HG03103 (cell line): Measurements from ENCODE around the gene RFT1.
"Not testable (repeated sequence)": the region's sequence is repeated elsewhere in the genome, so short reads cannot be mapped to it uniquely, and the experiment has no call there.

Experiments
- ATAC-seq: cut with Tn5 transposase; IDR thresholded peaks from one replicate; pipeline ENCODE4 v1.9.1; 2021; ENCODE audit warnings: low read depth; ENCODE audit not compliant: unreplicated experiment

Gene RFT1

DNA sequence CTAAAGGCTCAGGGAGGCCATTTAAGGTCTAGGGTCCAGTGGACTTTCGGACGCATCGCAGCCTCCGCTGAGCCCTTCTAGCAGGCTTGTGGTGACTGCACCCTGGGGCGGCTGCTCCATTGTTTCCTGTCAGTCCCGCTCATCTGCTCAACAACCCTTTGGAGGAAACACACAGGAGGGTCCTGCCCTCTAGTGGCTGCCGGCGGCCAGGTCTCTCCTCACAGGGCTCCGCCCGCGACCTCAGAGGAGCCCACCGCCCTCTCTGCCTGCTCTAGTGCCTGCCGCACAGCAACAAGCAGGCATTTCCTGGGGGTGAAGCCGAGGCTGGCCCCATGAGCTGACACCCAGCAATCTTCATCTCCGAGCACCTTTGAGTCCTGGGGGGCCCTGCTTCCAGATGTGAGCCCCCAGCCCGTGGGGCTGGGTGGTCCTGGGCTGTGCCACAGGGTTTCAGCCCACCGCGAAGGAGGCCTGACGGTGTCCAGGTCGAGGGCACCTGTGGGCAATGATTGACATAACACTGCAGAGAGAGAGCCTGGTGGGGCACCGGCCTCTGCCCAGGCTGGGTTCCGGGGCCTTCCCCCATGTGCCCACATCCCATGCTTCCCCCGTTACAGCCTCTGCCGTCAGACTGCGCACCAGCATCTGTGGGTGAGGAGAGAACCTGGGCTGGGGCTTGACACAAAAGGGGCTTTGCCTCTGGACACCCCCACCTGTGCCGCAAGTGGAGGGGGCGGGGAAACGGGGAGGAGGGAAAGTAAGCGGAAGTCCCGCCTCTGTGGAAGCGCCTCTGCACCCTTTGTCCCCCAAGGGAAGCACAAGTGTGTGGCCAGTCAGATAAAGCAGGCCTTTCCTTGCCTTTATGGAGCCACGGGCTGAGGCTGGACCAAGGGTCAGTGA is 57.3 kb downstream of the RFT1 start:
- ATAC-seq = peak; percentile 81

DNA sequence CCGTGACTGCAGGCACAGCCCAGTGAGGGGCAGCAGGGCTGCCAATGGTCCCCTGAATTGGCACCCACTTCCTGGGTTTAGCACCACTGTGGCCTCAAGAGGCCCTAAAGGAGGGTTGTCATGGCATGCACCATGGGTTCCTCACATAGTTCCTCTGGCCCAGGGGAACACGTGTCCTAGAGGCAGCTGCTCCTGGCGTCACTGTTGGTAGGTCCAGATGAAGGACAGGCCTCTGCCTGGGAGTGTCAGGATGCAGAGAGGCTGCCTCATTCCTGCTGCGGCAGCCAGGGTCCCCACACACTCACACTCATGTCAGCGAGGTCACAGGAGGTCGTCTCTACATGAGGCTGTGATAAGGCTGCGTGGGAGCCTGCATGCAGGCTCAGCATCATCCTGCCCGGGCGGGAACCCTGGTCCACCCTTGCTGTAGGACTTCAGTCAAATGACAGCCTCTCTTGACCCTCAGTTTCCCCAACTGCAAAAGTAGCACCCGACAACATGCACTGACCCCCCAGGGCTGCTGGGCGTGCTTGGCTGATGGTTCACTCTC is 58.3 kb downstream of the RFT1 start:
- no peak for ATAC-seq

DNA sequence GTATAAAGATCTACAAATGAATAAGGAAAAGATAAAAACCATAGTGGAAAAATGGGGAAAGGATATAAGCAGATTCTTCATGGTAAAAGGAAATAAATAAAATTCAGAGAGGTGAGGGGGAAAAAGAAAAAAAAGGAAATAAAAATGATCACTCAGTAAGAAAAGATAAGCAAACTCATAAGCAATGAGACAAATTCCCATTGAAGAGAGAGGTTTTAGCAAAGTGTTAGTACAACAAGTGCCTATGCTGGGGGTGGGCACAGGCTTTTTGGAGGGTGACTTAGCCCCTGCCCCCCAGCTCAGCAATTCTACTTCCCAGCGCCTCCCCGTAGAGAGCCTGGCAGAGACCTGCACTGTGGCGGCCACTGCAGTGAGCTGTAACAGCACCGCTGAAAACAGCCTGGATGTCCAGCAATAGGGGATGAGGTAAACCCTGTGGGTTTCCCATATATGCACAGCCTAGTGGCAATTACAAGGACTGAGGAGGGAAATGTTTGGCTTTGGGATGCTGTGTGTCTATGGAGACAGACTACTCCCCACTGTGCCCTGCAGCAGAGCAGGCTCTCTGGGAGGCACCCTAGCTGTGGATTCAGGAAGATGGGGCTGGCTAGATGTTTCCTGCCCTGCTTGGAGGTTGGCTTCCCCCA is 60.7 kb downstream of the RFT1 start:
- ATAC-seq = no peak

DNA sequence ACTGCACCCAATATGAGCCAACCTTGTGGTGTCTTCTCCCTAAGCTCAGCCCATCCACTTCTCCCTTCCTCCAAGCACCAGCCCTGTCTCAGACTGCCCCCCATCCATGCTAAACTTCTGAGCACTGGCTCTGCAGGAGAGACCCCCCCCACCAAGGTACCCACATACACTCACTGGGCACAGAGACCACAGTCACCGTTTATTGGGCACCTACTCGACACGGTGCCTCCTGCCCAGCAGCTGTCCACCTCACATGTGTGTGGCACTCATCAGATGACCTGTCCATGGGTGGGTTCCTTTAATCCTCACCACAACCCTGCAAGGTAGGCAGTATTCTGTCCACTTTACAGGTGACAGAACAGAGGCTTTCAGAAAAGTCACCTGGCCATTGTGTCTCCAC is 62.1 kb downstream of the RFT1 start:
- ATAC-seq = no peak

DNA sequence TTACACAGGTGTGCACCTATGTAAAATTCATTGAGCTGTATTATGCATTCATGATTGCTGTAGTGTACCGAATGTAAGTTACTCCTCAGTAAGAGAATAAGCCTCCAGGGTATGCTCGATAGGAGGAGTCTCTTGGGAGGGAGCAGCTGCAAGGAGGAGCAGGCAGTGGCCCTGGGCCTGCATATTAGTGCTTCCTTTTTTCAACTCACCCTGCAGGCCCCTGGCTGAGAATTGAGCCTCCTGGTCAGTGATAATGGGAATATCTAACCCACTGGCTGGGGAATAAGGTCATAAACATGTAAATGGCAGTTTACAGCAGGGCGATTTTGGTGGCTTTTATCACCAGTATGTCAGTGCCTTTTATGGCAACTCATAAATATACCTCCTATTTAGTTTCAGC is 62.7 kb downstream of the RFT1 start:
- no peak for ATAC-seq

DNA sequence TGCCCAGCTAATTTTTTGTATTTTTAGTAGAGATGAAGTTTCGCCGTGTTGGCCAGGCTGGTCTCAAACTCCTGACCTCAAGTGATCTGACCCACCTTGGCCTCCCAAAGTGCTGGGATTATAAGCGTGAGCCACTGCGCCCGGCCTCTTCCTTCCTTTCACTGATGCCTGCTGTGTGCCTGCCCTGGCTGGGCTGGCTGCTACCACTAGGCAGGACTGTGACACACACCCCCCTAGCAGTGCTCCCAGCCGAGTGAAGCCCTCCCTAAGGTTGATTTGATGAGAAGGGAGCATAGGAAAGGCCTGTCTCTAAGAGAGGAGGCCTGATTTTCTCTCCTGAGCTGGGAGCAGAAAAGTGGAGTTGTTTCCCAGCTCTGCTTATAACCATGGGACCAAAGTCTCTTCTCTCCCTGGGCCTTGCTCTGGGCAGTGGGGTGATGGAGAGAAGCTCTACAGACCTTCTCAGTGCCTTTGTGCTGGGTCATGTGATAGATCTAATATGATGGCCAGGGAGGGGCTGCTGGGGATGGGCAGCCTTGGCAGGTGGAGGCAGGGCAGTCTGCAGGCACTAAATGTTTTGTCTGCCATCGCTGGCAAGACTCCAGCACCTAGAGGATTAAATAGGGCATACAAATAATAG is 64.3 kb downstream of the RFT1 start:
- ATAC-seq = no peak

DNA sequence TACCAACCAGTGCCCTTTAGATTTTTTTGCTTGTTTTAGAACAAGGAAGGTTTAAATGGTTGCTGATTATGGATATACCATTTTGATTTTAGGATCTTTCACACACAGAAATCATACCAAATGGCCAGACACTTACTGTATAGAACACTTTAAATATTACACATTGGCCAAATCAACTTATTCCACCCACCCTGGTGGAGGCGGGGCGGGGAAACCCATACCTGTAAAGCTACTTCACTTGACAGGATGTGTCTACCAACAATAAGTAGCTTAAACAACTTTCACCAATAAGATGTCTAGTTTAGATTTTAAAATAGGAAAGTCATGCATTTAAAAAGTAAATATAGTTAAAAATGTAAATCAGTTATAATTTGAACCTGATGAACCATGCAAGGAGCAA is 67.3 kb downstream of the RFT1 start:
- no peak for ATAC-seq

DNA sequence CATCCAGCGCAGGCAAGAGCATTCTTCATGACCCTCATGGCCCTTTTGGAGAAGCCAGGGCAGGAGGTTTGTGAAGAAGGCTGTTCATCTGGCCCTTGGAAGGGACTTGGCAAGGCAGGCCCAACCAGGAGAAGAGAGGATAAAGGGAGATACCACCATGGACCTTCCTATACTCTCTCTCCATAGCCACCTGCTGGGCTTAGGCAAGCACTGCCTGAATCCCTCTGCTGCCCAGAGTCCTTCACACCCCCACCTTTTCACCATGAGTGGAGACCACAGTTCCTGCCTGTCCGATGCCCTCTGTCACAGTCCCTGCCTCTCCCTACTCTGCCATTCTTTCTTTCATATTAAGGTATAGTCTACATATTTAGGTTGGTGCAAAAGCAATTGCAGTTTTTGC is 73.8 kb downstream of the RFT1 start:
- ATAC-seq = no peak

DNA sequence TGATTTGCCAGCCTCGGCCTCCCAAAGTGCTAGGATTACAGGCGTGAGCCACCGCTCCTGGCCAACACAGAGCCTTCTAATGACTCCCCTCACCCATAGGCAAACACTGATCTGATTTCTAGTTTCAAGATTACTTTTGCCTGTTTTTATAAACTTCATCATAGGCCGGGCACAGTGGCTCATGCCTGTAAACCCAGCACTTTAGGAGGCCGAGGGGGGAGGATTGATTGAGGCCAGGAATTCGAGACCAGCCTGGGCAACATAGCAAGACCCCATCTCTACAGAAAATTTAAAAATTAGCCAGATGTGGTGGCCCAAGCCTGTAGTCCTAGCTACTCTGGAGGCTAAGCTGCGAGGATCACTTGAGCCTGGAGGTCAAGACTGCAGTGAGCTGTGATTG is 76.0 kb downstream of the RFT1 start:
- ATAC-seq = not testable (repeated sequence)

DNA sequence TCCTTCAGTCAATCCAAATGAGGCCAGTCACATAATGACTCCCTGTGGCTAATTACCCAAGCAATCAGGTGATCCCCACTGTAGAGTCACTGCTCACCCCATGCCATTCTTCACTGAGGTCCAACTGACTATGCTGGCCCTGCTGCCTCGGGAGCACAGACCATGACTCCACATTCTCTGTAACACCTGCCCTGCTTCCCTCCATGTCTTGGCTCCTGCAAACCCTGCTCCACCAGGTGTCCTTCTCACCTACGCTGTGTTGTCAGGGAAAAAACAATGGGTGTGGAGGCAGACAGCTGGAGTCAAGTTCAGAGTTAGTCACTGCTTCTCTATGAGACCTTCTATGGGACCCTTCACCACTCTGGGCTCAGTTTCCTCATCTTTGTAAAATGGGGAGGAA is 78.3 kb downstream of the RFT1 start:
- ATAC-seq = no peak

DNA sequence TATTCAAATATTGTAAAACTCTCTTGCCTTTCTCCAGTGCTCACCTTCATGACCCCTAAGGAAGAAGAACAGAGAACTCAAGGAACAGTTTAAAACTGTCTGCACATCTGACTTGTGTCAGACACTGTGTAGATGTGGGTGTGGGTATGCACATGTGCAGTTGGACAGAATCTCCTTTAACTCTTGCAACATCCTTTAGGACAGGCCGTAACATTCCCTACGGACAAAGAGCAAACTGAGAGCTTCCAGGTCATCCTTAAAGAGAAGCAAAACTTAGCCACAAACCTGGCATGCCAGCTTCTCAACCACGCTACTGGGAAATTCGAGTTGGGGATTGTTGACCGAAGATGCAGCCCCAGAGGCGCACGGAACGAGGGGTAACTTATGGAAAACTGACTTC is 80.2 kb downstream of the RFT1 start:
- ATAC-seq = no peak

DNA sequence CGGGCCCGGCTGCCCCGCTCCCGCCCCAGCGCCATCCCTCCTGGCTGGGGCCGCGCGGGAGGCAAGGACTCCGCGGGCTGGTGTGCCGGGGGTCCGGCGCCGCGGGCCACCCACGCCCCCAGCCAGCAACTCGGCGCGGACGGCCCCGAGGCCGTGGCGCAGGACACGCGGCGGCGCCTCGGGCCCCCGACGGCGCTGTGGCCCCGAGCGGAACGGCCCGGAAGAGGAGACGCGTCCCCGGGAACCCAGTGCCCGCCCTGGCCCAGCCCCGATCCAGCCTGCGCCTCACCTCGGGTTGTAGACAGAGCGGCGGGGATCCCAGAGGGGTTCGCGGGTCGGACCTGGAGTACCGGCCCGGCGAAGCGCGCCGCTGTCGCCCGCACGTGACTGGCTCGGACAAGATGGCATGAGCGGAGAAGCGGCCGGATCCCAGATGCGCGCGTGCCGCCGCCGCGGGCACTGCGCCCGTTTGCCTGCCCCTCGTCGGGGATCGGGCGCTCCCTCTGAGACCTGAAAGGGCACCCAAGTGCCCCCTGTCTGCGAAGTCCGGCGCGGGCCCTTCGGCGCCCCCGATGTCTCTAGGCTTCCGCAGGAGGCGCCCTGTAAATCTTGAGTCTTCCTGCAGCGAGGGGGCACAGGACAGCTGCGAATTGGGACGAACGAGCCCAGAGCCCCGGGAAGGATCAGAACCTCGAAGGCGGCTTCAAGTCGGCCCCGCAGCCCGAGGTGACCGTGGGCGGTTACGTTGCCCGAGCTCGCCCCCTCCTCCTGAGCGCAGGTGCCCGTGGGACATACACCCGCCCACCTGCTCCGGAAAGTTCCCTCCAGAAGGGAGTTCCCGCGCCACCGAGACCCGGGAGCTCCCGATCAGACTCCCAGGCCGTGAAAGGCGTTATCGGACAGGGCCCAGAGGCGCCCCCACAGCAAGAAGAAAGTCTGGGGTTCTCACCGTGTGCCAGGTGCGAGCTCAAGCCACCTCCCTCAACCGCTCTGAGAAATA is 83.8 kb downstream of the RFT1 start:
- ATAC-seq = peak; percentile 27

DNA sequence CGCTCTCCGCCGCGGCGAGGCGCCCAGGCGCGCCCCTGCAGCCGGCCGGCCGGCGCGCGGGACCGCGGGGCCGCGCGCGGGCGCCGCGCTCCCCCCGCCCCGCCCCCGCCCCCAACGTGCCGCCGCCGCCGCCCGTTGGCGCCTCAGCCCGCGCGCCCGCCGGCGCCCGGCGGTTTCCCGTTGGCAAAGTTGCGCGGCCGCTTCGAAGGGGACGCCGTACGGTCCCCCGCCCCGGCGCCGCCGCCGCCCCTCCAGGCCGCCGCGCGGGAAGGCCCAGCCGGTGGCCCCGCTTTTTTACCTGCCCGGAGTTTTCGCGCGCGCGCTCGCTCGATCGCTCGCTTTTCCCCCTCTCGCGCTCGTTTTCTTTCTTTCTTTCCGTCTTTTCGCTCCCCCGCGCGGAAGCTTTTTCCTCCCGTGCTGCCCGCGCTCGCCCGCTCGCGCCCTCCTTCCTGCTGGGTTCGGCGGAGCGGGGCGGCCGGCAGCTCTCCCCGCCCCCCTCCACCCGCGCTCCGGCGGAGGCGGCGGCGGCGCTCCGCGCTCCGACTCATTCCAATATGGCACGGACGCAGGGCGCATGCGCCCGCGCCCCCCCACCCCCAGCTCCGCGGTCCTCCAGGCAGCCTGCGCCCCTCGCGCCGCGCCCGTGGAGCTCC is 84.6 kb downstream of the RFT1 start, which contains the start of gene SFMBT1:
Gene SFMBT1, minus strand, starts transcription at position 556 of the 653 bp plus-strand sequence. CDS start 76,945 bp downstream, outside the sequence.
- peak; percentile 41 for ATAC-seq

DNA sequence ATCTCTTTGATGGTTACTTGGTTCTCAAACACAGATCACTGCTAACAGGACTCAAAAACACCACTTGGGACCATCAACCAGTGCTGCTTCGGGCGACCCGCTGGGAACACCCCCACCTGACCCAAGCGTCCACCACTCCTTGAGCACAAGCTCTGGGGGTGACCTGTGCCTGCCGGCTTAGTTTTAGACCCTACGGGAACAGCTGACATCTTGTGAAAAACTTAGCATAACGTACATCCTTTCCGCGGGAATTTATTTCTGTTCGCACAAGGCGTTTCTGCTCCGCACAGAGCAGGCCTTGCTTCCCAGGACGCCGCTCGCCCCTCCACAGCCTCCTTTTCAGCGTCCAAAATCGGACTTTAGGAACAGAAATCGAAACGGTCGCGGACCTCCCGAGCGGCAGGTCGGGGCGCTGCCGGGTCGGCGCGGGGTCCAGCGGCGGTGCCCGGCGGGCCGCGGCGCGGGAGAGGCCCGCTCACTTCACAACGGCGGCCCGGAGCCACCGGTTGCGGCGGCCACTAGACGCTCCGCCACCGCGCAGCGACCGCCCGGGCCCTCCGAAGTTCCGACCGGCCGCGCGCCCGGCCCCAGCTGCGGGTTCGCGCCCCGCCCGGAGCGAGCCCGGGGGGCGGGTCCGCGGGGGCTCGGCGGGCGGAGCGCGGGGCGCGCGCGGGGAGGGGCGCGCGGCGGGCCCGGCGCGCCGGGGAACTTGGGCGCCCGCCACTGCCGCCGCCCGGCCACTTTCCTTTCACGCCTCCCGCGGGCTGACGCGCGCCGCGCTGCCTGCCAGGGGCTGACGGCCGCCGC is 85.3 kb downstream of the RFT1 start:
- no peak for ATAC-seq

DNA sequence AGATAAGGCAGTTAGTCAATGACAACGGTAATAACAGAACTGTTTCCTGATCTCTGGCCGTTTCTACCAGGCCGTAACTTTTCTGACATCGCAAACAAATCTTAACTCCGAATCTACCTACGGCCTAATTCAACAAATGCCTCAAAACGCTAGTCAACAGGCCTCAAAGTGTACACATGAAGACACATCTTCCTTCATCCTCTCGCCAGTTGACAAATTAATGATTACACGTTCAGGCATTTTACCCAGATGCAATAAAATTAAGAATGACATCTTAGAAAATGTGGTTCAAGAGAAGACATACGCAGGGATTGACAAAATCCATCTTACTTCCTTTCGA is 85.9 kb downstream of the RFT1 start:
- no peak for ATAC-seq

DNA sequence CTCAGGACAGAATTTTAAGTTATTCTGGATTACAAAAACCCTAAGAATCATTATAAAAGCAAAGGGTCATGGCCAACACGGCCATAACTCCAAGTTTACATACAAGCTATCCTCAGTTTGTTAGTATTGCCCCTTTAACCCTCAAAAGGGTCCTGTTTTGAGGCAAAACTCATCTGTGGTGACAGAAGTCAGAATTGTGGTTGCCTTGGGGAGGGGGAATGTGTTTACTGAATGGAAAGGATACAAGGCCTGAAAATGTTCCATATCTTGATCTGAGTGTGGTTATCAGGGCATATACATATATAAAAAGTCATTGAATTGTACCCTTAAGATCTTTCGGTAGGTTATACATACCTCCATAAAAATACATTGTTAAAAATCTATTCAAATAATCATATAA is 86.5 kb downstream of the RFT1 start:
- no peak for ATAC-seq

DNA sequence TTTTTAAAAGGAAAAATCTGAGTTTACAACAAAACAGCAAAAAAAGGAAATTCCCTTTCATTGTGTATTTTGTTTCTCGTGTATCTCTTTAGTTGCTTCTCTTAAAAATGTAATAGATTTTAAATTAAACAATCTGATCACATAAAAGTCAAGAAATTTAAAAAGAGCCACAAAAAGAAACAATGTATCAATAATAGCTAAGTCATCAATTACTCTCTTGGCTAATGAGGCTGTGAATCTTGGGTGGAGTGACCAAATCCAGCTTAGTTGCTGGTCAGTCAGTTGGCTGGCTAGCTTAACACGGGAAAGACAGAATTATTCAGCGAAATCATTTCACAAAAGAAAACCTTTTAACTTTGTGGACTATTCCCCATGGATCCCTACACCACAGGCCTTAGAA is 87.6 kb downstream of the RFT1 start:
- no peak for ATAC-seq

DNA sequence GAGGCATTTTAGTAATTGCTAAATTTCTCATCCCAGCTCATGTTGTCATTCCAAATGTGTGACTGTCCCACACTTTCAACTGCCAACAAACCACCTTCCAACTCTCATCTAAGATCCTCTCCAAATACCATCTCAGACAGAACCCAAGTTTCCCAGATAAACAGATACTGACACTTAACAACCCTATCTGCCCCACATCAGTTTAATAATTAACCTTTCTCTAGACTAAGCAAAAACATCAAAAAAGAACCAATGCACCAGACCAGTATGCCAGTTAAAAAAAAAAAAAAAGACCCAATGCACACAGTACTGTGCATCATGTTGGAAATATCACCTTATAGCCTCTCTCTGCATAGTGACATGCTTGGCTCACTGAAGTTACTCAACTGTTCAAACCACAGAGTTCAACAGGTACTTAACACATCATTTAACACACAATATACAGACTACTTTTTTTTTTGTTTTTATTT is 89.8 kb downstream of the RFT1 start:
- ATAC-seq = no peak

DNA sequence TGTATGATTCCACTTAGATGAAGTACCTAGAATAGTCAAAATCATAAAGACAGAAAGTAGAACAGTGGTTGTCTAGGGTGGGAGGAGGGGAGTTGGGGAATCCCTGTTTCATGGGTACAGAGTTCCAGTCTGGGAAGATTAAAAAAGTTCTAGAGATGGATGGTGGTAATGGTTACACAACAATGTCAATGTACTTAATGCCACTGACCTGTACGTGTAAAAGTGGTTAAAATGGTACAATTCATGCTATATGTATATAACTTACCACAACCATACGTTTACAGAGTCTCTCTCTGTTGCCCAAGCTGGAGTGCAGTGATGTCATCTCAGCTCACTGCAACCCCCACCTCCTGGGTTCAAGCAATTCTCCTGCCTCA is 90.9 kb downstream of the RFT1 start:
- ATAC-seq = no peak
